C4-2B (cell line): Measurements from ENCODE around the gene PAQR6.

Experiments used
- H3K27ac ChIP-seq: fragments of 450-650 bp; 2 replicates; pipeline ENCODE4 v1.5.1; 2017
- ZFX ChIP-seq: fragments of 450-650 bp; IDR thresholded peaks from 2 replicates; pipeline ENCODE4 v1.6.1; 2017
- TF ChIP-seq, protein P1 (sequence below): fragments of 450-650 bp; conservative IDR thresholded peaks from 2 replicates; pipeline ENCODE4 v1.5.1; 2017; ENCODE audit warnings: mild to moderate bottlenecking

PAQR6 gene

DNA sequence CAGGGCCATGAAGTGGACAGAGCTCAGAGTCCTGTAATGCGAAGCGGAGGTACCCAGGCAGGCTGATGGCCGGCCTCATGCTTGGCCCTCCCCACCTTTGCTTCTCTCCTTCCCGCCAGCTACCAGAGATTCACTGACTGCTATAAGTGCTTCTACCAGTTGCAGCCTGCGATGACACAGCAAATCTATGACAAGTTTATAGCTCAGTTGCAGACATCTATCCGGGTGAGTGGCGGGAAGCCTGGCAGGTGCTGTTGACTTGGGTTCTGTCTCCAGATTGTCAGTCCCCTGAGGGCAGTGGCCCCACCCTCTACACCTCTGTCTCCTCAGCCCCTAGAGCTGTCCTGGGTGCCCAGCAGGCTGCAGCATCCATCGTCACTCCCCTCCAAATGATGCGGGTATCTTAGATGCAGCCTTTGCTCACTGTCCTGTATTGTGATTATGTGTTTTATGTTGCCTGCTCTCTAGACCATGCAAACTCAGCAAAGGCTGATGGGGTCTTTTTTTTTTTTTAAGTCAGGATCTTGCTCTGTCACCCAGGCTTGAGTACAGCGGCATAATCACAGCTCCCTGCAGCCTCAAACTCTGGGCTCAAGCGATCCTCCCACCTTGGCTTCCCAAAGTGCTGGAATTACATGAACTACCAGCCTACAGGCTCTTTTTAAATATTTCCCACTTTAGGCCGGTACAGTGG, 15.5 kb downstream of the PAQR6 start:
- H3K27ac ChIP-seq = no peak overlapping the region
- TF ChIP-seq, protein P1, sequence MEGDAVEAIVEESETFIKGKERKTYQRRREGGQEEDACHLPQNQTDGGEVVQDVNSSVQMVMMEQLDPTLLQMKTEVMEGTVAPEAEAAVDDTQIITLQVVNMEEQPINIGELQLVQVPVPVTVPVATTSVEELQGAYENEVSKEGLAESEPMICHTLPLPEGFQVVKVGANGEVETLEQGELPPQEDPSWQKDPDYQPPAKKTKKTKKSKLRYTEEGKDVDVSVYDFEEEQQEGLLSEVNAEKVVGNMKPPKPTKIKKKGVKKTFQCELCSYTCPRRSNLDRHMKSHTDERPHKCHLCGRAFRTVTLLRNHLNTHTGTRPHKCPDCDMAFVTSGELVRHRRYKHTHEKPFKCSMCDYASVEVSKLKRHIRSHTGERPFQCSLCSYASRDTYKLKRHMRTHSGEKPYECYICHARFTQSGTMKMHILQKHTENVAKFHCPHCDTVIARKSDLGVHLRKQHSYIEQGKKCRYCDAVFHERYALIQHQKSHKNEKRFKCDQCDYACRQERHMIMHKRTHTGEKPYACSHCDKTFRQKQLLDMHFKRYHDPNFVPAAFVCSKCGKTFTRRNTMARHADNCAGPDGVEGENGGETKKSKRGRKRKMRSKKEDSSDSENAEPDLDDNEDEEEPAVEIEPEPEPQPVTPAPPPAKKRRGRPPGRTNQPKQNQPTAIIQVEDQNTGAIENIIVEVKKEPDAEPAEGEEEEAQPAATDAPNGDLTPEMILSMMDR = no peak
- TF ChIP-seq ZFX = no peak

DNA sequence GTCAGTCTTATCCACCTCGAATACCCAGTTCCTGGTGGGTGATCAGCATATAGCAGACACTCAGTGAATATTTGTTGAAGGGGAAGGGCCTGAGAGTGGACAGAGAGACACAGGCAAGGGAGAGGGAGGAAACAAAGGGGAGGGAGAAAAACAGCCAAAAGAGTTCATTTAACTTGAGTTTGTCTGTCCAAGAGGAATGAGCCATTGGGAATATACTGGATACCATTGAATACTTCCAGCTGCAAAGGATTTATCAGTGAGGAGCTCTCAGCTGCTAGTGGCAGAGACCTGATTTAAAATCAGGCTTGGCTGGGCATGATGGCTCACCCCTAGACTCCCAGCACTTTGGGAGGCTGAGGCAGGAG, 17.4 kb downstream of the PAQR6 start:
- TF ChIP-seq, protein P1 = no peak
- TF ChIP-seq ZFX = no peak
- no peak overlapping the region for H3K27ac ChIP-seq

DNA sequence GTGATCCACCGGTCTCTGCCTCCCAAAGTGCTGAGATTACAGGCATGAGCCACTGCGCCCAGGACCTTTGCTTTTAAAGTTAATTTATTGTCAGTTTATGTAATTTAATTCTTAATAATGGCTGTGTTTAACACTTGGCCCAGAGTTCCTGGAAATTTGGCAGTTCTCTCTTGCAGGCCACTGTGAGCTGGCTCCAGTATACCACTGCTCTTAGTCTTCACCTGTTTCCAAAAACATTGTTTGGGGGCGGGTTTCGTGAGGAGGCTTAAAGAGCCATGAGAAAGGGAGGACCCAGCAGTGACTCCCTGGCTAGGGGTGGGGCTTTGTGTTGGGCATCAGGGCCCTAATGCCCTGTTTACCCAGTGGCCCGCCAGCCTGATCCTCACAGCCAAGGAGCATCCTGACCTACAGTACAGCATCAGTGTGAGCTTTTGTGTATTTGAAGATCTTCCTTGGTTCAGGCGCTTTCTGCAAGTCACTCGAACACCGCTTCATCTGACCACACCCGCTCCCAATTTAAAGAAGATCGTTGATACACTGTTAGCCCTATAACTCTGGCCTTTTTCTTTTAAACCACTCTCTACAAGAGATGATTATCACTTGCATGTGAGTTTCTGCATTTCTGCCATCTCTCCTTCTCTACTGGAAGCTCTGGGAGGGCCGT, 17.9 kb downstream of the PAQR6 start:
- TF ChIP-seq, protein P1 = no peak
- no peak for TF ChIP-seq ZFX
- no peak overlapping the region for H3K27ac ChIP-seq

DNA sequence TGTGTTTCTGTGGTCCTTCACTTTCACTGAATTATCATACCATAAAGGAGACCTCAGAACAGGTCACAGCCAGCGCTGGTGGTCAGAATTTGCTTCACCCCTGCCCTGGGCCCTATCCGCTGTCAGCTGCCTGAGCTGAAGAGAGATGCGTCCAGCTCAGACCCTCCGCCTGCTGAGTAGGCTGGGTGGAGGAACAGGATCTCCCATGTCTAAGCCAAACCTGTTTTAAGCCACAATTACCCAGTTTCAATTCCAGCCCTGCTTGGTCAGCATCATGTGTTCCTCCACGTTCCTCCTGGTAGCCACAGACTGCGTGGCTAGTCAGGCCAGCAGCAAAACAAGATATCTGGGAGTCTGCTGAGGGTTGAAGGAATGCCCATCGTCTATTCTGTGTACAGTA, 19.4 kb downstream of the PAQR6 start:
- no peak overlapping the region for H3K27ac ChIP-seq
- TF ChIP-seq ZFX = no peak
- TF ChIP-seq, protein P1 = no peak

DNA sequence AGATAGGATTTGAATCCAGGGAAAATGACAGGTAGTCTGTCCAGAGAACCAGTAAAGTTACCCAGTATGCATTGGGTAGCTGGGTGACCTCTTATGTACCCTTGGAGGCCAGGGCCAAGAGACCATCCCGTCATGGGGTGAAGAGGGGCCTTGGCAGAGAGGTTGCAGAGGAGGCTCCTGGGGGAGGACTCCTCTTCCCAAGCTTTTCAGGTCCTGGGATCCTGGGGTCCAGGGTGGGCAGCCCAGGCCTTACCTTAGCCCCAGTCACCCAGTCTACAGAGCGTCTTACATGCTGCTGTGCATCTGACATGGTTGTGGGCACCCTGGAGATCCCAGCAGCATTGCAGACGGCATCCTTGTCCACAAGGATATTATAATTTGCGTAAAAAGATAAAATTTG, 21.1 kb downstream of the PAQR6 start:
- TF ChIP-seq, protein P1 = no peak
- TF ChIP-seq ZFX = no peak
- no peak overlapping the region for H3K27ac ChIP-seq

DNA sequence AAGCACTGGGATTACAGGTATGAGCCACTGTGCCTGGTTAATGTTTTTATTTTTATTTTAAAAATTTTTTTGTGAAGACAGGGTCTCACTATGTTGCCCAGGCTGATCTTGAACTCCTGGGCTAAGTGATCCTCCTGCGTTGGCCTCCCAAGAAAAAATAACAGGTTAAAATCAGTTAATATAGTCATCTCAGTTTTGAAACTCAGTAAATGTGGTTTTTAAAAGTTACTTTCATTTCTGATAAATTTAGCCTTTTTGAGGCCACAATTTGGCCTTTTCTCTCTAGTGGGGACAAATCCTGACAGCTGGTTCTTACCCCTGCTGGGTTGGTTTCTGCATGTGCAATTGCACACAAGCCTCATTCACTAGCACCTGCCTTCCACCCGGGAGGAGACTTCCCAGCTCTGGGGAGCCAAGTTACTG, 21.7 kb downstream of the PAQR6 start:
- TF ChIP-seq, protein P1 = no peak
- TF ChIP-seq ZFX = no peak
- no peak overlapping the region for H3K27ac ChIP-seq

DNA sequence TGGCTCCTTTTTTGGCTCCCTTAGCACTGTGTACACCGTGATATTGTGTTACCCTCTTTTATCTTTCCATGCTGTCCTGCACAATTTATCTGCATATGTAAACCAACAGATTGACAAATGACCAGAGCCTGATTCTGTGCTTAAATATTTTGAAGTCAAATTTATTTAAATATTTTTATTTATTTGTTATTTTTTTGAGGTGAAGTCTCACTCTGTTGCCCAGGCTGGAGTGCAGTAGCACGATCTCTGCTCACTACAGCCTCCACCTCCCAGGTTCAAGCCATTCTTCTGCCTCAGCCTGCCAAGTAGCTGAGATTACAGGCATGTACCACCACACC, 22.2 kb downstream of the PAQR6 start:
- H3K27ac ChIP-seq = no peak overlapping the region
- TF ChIP-seq ZFX = no peak
- TF ChIP-seq, protein P1 = no peak; the same call in 1 of the 2 replicates
